HG03571 (cell line): ENCODE measurements around the gene B4GALT1.
A peak's percentile ranks its signal among the peaks of the same experiment; 100 is the strongest.
"Not testable (repeated sequence)": the region's sequence is repeated elsewhere in the genome, so short reads cannot be mapped to it uniquely, and the experiment has no call there.

ENCODE experiments used
- ATAC-seq: cut with Tn5 transposase; IDR thresholded peaks from one replicate; pipeline ENCODE4 v1.9.1; 2021; ENCODE audit not compliant: unreplicated experiment

The B4GALT1 gene

GRCh38 chr9:33105959-33106358 lies 61.2 kb downstream of the B4GALT1 start:
- ATAC-seq, result no peak

GRCh38 chr9:33105504-33105903 lies 61.6 kb downstream of the B4GALT1 start:
- no peak for ATAC-seq

DNA sequence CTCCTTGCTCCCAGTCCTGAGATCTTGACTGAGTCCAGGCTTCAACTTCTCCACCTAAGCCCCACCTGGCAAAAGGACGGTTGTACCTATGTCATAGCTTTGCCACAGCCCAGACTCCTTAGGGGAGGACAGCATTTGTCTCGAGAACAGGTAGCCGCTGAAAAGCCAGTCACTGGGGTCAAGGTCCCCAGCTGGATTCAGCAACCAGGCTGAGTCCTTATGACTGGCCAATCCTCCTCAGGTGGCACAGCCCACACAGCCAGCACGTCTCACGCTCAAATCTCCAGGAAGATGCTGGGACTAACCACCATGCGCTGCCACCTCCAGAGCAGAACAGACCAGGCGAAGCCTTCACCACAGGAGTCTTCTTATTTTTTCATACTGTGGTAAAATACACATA lies 62.7 kb downstream of the B4GALT1 start:
- ATAC-seq, result no peak

DNA sequence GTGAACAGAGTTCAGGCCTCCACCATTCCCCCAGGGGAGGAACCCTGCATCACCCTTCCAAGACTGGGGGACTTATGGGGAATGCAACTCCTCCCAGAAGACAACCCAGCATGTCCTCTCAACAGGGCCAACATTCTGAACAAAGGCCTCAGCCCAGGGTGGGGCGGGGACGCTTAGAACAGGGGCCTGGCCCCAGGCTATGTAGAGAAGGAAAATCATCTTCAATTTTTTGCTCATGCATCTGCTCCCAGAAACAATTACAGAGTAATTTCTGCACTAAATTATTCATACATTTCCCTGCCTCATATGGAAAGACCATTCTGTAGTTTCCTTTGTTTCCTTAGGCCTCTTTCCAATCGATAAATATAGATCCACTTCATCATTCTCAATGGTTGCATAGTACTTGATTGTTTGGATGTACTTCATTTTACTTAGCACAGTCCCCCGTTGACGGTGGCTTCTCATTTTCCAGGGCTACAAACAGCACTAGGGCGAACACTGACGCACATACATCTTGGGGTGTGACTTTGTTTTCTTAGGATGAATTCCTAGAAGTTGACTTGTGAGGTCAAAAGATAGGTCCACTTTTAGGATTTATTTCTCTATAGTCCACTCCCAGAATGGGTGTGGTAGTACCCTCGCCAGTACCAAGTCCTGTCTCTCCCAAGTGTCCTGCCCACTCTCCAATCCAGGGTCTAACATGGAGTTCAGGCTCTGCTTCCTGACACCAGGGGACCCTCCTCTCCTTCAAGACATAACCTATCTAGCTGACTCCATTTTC lies 63.4 kb downstream of the B4GALT1 start:
- ATAC-seq, result no peak

- no peak for ATAC-seq
Observed at GRCh38 chr9:33102551-33103210, 64.5 kb downstream of the B4GALT1 start.

GRCh38 chr9:33101104-33101951 lies 65.8 kb downstream of the B4GALT1 start:
- ATAC-seq, result no peak

- no peak for ATAC-seq
Observed at GRCh38 chr9:33099754-33100153, 67.4 kb downstream of the B4GALT1 start.

DNA sequence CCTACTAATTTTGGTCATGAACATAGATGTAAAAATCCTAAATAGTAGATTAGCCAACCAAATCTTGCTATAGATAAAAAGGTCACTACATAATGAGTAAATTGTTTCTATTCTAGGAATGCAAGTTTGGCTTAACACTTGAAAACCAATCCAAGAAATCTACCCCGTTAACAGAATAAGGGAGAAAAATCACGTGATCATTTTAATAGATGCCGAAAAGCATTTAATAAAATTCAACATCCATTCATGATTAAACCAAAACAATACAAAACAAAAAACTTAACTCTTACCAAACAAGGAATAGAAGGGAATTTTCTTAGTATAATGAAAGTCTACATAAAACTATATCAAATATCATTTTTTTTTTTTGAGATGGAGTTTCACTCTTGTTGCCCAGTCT lies 69.9 kb downstream of the B4GALT1 start:
- no peak for ATAC-seq

- no peak for ATAC-seq
Observed at GRCh38 chr9:33092634-33093033, 74.5 kb downstream of the B4GALT1 start.

DNA sequence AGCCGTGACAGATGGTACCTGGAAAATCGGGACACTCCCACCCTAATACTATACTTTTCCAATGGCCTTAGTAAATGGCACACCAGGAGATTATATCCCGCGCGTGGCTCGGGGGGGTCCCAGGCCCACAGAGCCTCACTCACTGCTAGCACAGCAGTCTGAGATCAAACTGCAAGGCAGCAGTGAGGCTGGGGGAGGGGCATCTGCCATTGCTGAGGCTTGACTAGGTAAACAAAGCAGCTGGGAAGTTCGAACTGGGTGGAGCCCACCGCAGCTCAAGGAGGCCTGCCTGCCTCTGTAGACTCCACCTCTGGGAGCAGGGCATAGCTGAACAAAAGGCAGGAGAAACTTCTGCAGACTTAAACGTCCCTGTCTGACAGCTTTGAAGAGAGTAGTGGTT lies 81.5 kb downstream of the B4GALT1 start:
- ATAC-seq, result not testable (repeated sequence)

DNA sequence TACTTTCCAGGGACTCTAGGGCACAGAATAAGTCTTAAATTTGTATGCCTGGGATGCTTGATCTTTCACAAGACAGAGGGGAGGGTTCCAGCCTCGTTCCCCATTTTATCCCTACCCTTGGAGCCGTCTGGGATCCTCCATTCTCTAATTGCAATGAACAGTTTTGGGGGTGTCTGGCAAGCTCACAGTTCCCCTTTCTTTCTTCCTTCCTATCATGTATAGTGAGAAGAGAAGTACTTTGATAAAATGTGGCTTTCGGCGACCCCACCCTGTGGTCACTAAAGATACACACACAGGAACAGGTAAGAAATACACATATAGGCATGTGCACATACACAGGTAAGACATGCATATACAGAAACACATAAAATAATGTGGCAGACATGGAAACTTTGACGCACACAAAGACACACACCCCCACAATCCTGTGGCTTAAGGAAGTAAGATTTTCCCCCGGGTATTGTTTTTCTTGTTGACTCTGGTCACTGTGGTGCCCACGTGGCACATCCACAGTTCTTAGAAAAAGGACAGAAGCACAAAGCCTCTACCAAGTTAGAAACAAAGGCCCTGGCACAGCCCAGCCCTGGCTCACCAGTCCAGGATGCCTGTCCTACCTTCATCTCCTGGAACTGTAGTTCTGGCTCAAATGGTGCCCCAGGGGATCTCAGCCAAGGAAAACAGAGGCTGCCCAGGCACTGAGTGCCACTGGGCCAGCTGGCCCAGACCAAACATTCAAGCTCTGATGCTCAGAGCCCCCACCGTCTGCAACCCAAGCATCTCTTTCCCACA lies 84.4 kb downstream of the B4GALT1 start:
- ATAC-seq, result no peak

DNA sequence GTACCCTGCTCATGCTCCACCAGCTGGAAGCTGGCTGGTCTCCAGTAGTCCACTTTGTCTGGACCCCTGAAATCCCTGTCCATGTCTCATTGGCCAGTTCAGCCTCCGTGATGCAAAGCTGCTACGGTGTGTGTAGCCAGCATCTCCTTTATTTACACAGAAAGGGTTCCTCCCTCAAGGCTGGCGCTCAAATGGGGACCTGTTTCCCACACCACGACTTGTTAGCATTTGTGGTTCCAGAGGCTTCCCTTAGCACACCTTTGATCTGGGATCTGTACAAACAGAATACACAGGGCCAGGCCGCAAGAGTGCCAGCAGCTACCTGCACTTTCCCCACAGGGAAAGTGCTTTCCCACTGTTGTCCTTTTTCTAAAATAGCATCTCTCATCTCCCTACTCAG lies 85.0 kb downstream of the B4GALT1 start:
- ATAC-seq, result no peak

DNA sequence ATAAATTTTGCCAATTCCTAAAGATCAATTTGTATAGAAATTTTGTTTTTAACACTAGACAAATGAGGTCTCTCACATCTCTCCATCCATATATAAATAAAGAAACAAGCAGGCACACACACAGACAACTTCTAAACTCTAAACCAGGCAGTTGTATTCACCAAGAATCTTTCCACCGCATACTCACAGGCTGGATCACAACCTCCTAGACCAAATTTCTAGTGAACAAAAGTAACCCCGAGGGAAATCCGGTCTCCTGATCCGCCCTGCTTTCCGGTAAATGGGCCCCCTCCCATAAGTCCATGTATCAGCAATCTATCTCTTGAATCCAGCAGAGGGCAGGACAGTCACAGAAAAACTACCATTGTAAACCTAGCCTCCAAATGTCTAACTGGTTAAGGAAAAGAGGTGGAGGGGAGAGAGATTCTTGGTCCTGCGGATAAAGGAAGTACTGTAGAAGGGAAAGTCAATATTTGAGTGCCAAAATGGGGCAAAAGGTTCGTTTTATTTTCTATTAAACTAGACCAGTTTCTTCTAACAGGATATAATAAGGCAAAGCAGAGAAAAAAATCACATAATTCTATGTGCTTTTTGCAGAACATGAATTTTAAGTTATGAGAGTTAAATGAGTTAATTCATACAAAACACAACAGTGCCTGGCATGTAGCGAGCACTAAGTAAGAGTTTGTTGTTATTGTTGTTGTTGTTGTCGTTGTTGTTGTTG lies 85.8 kb downstream of the B4GALT1 start:
- peak; percentile 36 for ATAC-seq

DNA sequence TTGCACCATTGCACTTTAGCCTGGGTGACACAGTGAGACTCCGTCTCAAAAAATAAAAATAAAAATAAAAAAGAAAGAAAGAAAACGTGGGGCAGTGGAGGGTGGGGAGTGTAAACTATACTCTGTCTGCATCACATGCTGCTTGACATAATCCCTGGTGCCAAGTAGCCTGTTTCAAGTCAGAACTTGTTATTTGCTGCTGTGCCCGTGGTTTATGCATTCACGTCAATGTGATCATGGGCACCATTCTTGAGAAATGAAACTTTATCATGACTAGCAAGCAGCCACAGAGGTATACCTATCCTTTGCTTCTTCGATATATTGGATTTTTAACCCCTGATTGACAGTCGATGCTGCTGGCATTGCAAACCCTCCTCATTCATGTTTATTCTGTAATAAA lies 86.6 kb downstream of the B4GALT1 start:
- no peak for ATAC-seq

DNA sequence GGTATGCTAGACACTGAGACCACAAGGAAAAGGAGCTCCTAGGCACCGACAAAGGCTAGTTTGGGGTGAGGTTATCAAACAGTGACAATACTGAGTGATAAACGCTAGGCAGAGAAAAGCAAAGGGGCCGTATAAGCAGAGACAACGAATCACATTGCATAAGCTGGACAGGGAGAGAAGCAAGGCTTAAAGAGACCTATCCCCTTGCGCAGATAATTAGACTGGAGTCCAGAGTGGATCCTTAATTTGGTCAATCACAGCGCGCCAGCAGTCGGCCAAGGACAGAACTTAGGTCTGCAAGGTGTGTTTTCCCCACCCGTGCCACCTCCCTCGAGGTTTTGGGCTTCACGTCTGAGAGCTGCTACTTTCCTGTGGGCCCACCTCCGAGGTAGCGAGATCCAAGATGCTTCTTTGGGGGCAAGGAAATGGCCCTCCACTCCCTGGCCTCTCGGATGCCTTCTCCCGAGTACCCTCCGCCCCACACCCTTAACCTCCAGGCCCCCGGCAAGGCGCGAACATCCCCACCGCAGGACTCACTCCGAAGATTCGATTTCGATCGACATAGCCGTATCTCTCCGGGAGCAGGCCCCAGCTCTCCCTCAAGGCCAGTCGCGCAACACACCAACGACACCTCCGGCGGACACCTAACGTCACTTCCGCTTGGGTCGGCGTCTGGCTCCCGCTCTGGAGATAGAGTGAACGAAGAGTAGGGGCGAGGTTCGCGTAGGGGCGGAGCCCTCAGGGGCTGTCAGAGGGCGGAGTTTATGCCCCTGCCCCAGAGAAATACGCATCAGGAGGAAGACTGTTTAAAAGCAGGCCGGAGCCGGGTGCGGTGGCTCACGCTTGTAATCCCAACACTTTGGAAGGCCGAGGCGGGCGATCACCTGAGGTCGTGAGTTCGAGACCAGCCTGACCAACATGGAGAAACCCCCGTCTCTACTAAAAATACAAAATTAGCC lies 90.8 kb downstream of the B4GALT1 start, which contains the start of gene SMU1:
TSS of gene SMU1 (minus strand) at position 629 of the 959 bp plus-strand sequence. CDS start at position 563, 66 bp downstream.
- ATAC-seq, result peak; percentile 99

DNA sequence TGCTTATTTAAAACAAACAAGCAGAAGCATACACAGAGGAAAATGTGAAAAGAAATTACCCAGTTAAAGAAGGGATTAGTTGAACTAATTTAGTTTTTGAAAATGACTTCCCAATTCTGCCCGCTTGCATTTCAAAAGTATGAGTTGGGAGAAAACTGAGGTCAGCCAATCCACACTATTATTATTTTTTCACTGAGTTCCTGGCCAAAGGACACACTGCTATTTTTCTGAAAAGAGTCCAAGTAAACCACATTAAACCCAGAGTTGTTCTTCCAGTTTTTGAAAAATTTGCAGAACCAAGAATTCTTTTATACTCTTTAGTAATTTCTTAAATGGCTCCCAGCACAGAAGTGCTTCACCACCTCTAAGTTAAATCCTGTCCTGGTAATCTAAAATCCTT lies 98.1 kb downstream of the B4GALT1 start:
- ATAC-seq, result no peak

DNA sequence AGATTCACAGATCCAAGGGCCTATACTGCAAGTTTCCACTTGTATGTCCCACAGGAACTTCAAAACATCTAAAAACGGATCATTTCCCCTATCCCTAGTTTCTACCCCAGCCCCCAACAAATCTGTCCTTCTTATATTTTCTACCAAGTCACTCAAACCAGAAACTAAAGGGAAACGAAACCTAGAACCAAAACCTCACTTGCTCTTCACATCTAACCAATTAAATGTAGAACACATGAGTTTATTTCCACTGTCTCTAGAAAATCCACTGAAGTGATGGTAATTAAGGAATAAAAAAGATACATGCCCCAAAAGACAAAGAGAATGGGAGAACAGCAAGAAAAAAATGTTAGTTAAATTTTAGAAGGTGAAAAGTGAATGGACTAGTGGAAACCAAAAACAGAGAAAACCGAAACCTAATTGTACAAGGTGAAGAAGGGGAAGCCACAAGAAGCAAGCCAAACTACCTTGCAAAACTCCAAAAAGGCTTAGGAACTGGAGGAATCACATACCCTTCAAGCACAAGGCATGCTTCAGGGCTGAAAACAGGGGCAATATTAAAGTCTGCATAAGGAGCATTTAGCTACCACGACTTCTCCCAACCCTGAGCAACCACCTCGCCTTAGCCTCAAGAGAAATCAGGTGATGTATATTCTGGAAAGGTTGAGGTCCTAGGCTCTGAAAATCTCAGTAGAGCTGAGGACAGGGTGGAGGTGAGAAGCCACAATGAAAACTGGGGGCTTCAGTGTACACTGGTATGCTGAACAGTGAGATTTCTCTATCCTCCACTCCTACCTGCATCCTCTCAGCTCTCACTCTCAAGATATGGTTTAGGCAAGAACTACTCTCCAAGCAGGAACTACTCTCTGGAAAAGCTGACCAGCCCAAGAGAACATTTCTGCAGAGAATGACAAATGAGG lies 101.7 kb downstream of the B4GALT1 start:
- peak; percentile 86 for ATAC-seq
